Transverse colon (tissue), 4 donors: Measurements from ENCODE around the gene MARCHF9. TPM values are rescaled to one million over a fixed set of nuclear protein-coding genes. Genes with fewer than 3 reads are reported as not detected.
A peak's percentile ranks its signal among the peaks of the same experiment; 100 is the strongest.

Experiments used
- DNase-seq: peaks from one replicate; pipeline ENCODE4 v3.0.0-alpha.2; 2019
- H3K27ac ChIP-seq, 4 donors: fragments of 200-600 bp; sonication (generic); 2 replicates each; pipeline ENCODE4 v1.5.1; 2016 to 2018; ENCODE audit warnings: inconsistent platforms in 4 of 4
- H3K27me3 ChIP-seq: fragments of 200-600 bp; sonication (generic); 2 replicates; pipeline ENCODE4 v1.5.1; 2017; ENCODE audit warnings: inconsistent platforms
- H3K36me3 ChIP-seq, 4 donors: fragments of 200-600 bp; sonication (generic); 2 replicates each; pipeline ENCODE4 v1.5.1; 2017 to 2019; ENCODE audit warnings: inconsistent platforms in 4 of 4
- H3K4me1 ChIP-seq, 4 donors: fragments of 200-600 bp; sonication (generic); 2 replicates each; pipeline ENCODE4 v1.5.1; 2017 to 2020; ENCODE audit warnings: inconsistent platforms in 4 of 4
- H3K4me3 ChIP-seq, 4 donors: fragments of 200-600 bp; sonication (generic); 1 replicate in 1 of 4; 2 replicates in 3 of 4; pipeline versions ENCODE4 v1.5.1 to v1.6.1; 2017 to 2019; ENCODE audit warnings: inconsistent platforms in 4 of 4
- H3K9me3 ChIP-seq, 2 donors: fragments of 200-600 bp; sonication (generic); 2 replicates each; pipeline ENCODE4 v1.5.1; 2017 to 2019; ENCODE audit warnings: inconsistent platforms in 2 of 2
- CTCF ChIP-seq, 5 experiments: fragments of 200-600 bp in 3 of 5; fragments of 450-650 bp in 2 of 5; sonication (generic) in 3 of 5; IDR thresholded peaks; 1 replicate in 2 of 5; 2 replicates in 3 of 5; pipeline ENCODE4 v1.5.1; 2016 to 2017; ENCODE audit warnings: antibody characterized with exemption in 5 of 5, inconsistent platforms in 3 of 5, mild to moderate bottlenecking in 2 of 5, moderate library complexity in 1 of 5
- EP300 ChIP-seq: sonication (generic); formaldehyde crosslinking; IDR thresholded peaks from one replicate; pipeline ENCODE4 v1.6.1; 2017; ENCODE audit warnings: antibody characterized with exemption, low read depth
- POLR2A ChIP-seq: fragments of 450-650 bp; IDR thresholded peaks from one replicate; pipeline ENCODE4 v1.6.1; 2016; ENCODE audit warnings: antibody characterized with exemption, mild to moderate bottlenecking, moderate library complexity
- POLR2AphosphoS5 ChIP-seq, 3 donors: sonication (generic); formaldehyde crosslinking; IDR thresholded peaks; one replicate each; pipeline ENCODE4 v1.6.1; 2016; ENCODE audit warnings: antibody characterized with exemption in 3 of 3
- WGBS, 2 donors: methylation state at CpG; one replicate each; pipeline ENCODE4 v1.1.5; 2018; ENCODE audit warnings: low coverage in 1 of 2; 5-methylcytosine and 5-hydroxymethylcytosine counted together
- in situ Hi-C, 4 donors: fragments of 200-750 bp; cut with MboI; loops; one replicate each; pipeline versions ENCODE4 v1.15.0 to v1.15.1; 2017; ENCODE audit warnings: low sequenced_read_pairs in 3 of 4, low pct_ligation_motif_present in 1 of 4, low pct_unique_long_range_greater_than_20kb in 1 of 4
- intact Hi-C: fragments of 100-400 bp; cut with DNase I; formaldehyde crosslinking; loops from one replicate; pipeline ENCODE4 v1.15.1; 2023; ENCODE audit warnings: low total_unique reads
- total RNA-seq, 4 donors: library from RNA; depleted of rRNA; stranded (reverse); fragments of >200 nt; gene quantifications; one replicate each; pipeline ENCODE4 v1.1.0, GENCODE V29; 2016

MARCHF9 gene
- total RNA-seq, 4 donors from 2014 or later: 1.5 to 24.1 (median 9.5) TPM

- Histone ChIP-seq H3K4me1 (peaks cover 25 to 48% (median 28%) of the 10 kb centered on the region in 4 donors), H3K4me3 (peak overlapping the region in 2 of 4 donors; percentile 21 to 37), H3K9me3 (no peaks in the 10 kb centered on the region), H3K36me3 (no peaks in the 10 kb centered on the region), H3K27me3 (peaks cover 49% of the 10 kb centered on the region), H3K27ac (no peak overlapping the region)
- intact Hi-C loops: no loop called here
- in situ Hi-C loops: no loop called here
- TF ChIP-seq POLR2A: no peak
- TF ChIP-seq POLR2AphosphoS5 (IDR thresholded peaks at IDR 0.05): no peak
- no peak for TF ChIP-seq CTCF (IDR thresholded peaks at IDR 0.05)
- TF ChIP-seq EP300: no peak
- 54 to 62% methylated on average over 3 to 5 of the region's 5 CpGs for WGBS, 2 donors
- peak; percentile 58 for DNase-seq
These were observed 14.1 kb upstream of the MARCHF9 start for GRCh38 chr12:57740656-57741412.

DNA sequence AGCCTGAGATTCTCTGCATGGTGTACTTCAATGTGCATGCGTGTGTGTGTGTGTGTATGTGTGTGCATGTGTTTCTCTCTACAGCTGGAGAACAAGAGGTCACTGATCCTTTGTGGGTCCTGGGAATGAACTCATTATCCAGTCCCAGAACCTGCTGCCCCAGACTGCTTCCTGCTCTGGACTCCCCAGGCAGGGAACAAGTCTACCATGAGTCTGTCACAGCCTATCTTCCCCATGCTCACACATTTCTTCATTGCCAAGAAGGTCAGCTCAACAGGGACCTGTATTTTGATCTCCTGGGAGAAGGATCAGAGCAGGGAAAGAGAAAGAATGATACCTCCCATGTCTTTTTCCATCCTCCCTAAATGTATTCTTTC lies 13.5 kb upstream of the MARCHF9 start:
- in situ Hi-C loops (no loop called here), intact Hi-C loops (no loop called here)
- TF ChIP-seq CTCF (IDR thresholded peaks at IDR 0.05) (no peak), EP300 (no peak), POLR2AphosphoS5 (IDR thresholded peaks at IDR 0.05) (no peak), POLR2A (no peak)
- Histone ChIP-seq H3K4me1 (peaks cover 19 to 47% (median 28%) of the 10 kb centered on the region in 4 donors), H3K27ac (peak overlapping the region; percentile 7 to 67 (median 49)), H3K36me3 (no peaks in the 10 kb centered on the region), H3K9me3 (no peaks in the 10 kb centered on the region), H3K27me3 (peaks cover 43% of the 10 kb centered on the region), H3K4me3 (peak overlapping the region in 2 of 4 donors; percentile 21 to 37)
- WGBS, 2 donors: 40% methylated on average over 1 of the region's 1 CpG; no CpG with 5 or more reads in 1 of the 2 donors
- DNase-seq: no peak

GRCh38 chr12:57741844-57742738 lies 12.8 kb upstream of the MARCHF9 start:
- peak; percentile 70 for DNase-seq

More at GRCh38 chr12:57741844-57742738, 12.8 kb upstream of the MARCHF9 start:
- intact Hi-C loops: no loop called here
- peak overlapping the region in 2 of 4 donors; percentile 21 to 37 for H3K4me3 ChIP-seq
- no peaks in the 10 kb centered on the region for H3K9me3 ChIP-seq
- 41 to 45% methylated on average over 5 to 14 of the region's 14 CpGs for WGBS, 2 donors
- peak overlapping the region; percentile 7 to 67 (median 49) for H3K27ac ChIP-seq
- peaks cover 0 to 3% (median under 1%) of the 10 kb centered on the region in 4 donors for H3K36me3 ChIP-seq
- peaks cover 36% of the 10 kb centered on the region for H3K27me3 ChIP-seq
- peaks cover 19 to 42% (median 26%) of the 10 kb centered on the region in 4 donors for H3K4me1 ChIP-seq
- in situ Hi-C loops: no loop called here
- TF ChIP-seq POLR2AphosphoS5 (IDR thresholded peaks at IDR 0.05) (no peak), EP300 (no peak), CTCF (IDR thresholded peaks at IDR 0.05) (peak in 1 of 5 experiments; percentile 10), POLR2A (no peak)
